Heart left ventricle (tissue), 13 donors: ENCODE measurements around the gene DRD1.

Experiments
- CTCF ChIP-seq, 12 donors: fragments of 200-600 bp; sonication (generic) in 4 of 12; IDR thresholded peaks; one replicate each; pipeline versions ENCODE4 v1.5.0 to v1.8.0; 2018 to 2022; ENCODE audit warnings: antibody characterized with exemption in 12 of 12, mild to moderate bottlenecking in 5 of 12
- POLR2A ChIP-seq, 2 donors: fragments of 450-650 bp; IDR thresholded peaks; one replicate each; pipeline ENCODE4 v1.6.1; 2017; ENCODE audit warnings: antibody characterized with exemption in 2 of 2, mild to moderate bottlenecking in 2 of 2, moderate library complexity in 2 of 2
- donor health status: ischemic (EF 13 %, LVEDD 7.1; RV severe dilation, severe dysfunction).
- donor health status: DM: no; HTN: yes; CAD: no.
- donor health status: DM: no; HTN: no; CAD: no.
- donor health status: ischemic (EF 25% LVEDD 6.9; RV normal size, moderate dysfunction).
- donor health status: ischemic (EF 25% LVEDD 5.7; RV mildly dilated, moderate dysfunction).
- donor health status: ischemic (EF 35%, LVEDD 5.7; RV mildly dilated, moderate dysfunction).
- donor health status: nonischemic (EF 11% LVEDD 7.7; RV severe dilation, severe dysfunction).
- donor health status: DM: yes; HTN: yes; CAD: no.
- donor health status: PGD.
- donor health status: ischemic (EF 29% LVEDD 5.4; RV normal size, mild dysfunction).
- donor health status: nonischemic (EF 23%, LVEDD 6.1; RV moderate dilation, normal function).

GRCh38 chr5:175478008-175478383, 34.0 kb upstream of the DRD1 start:
- TF ChIP-seq POLR2A (IDR thresholded peaks at IDR 0.05) (no peak), CTCF (IDR thresholded peaks at IDR 0.05) (no peak)
